OCI-LY3 (cell line): ENCODE results near the gene BCL7A.

ENCODE experiments used
- CTCF ChIP-seq: fragments of 200-600, 300-600 bp; sonication (generic); IDR thresholded peaks from 2 replicates; pipeline ENCODE4 v1.5.1; 2014; ENCODE audit warnings: antibody characterized with exemption, low read length, low read depth
- EZH2phosphoT487 ChIP-seq: fragments of 200-600 bp; shearing (Covaris generic); IDR thresholded peaks from 2 replicates; pipeline ENCODE4 v1.6.1; 2018; ENCODE audit warnings: antibody characterized with exemption, mixed run types, low read depth

- peak; percentile 28; the same call in 1 of the 2 replicates for TF ChIP-seq CTCF
- TF ChIP-seq EZH2phosphoT487: no peak
Observed at GRCh38 chr12:122064025-122064777, 42.5 kb downstream of the BCL7A start.
